IPS-NIHi11 (cell line): Measurements from ENCODE around the gene CEP44.
A peak's percentile ranks its signal among the peaks of the same experiment; 100 is the strongest.
"Not testable (repeated sequence)": the region's sequence is repeated elsewhere in the genome, so short reads cannot be mapped to it uniquely, and the experiment has no call there.

Source experiments
- DNase-seq: peaks from one replicate; pipeline ENCODE4 v3.0.0; 2012; ENCODE audit warnings: mixed read lengths, low spot score

CEP44 gene

GRCh38 chr4:174324725-174325124 is 41.0 kb downstream of the CEP44 start:
- no peak for DNase-seq

- no peak for DNase-seq
Observed at GRCh38 chr4:174332741-174333493, 49.2 kb downstream of the CEP44 start.

GRCh38 chr4:174334628-174335027 is 50.9 kb downstream of the CEP44 start:
- no peak for DNase-seq

- DNase-seq: no peak
Observed at GRCh38 chr4:174340714-174341113, 57.0 kb downstream of the CEP44 start.

GRCh38 chr4:174349156-174349555 is 65.4 kb downstream of the CEP44 start:
- peak; percentile 17 for DNase-seq

GRCh38 chr4:174352061-174352819 is 68.5 kb downstream of the CEP44 start:
- DNase-seq: no peak

- no peak for DNase-seq
Observed at GRCh38 chr4:174357321-174357720, 73.6 kb downstream of the CEP44 start.

- DNase-seq: no peak
Observed at GRCh38 chr4:174358410-174358809, 74.7 kb downstream of the CEP44 start.

- no peak for DNase-seq
Observed at GRCh38 chr4:174358829-174359228, 75.1 kb downstream of the CEP44 start.

GRCh38 chr4:174362340-174362739 is 78.6 kb downstream of the CEP44 start:
- DNase-seq: no peak

GRCh38 chr4:174363782-174364181 is 80.1 kb downstream of the CEP44 start:
- not testable (repeated sequence) for DNase-seq

GRCh38 chr4:174365018-174365587 is 81.4 kb downstream of the CEP44 start:
- DNase-seq: peak; percentile 30

- DNase-seq: no peak
Observed at GRCh38 chr4:174369985-174370384, 86.3 kb downstream of the CEP44 start.

GRCh38 chr4:174373821-174374220 is 90.1 kb downstream of the CEP44 start:
- no peak for DNase-seq

- DNase-seq: no peak
Observed at GRCh38 chr4:174375422-174375821, 91.7 kb downstream of the CEP44 start.

- no peak for DNase-seq
Observed at GRCh38 chr4:174377613-174378012, 93.9 kb downstream of the CEP44 start.

GRCh38 chr4:174378951-174379350 is 95.2 kb downstream of the CEP44 start:
- DNase-seq: no peak

GRCh38 chr4:174380206-174380605 is 96.5 kb downstream of the CEP44 start:
- not testable (repeated sequence) for DNase-seq

- no peak for DNase-seq
Observed at GRCh38 chr4:174380699-174381439, 97.2 kb downstream of the CEP44 start.

- no peak for DNase-seq
Observed at GRCh38 chr4:174381440-174381800, 97.7 kb downstream of the CEP44 start.
